Loucy (cell line): ENCODE results near the gene SIRPB2.
A peak's percentile ranks its signal among the peaks of the same experiment; 100 is the strongest.

ENCODE experiments used
- H2AFZ ChIP-seq: fragments of 200-600 bp; sonication (generic); 2 replicates; pipeline ENCODE4 v1.6.0; 2016; ENCODE audit warnings: antibody characterized with exemption, mild to moderate bottlenecking, low read length, moderate library complexity
- H3F3A ChIP-seq: fragments of 200-600 bp; 2 replicates; pipeline ENCODE4 v1.6.0; 2016; ENCODE audit warnings: antibody characterized with exemption, low read depth, mild to moderate bottlenecking
- H3K27me3 ChIP-seq: fragments of 200-600 bp; sonication (generic); 2 replicates; pipeline ENCODE4 v1.6.1; 2014; ENCODE audit warnings: low read length, mild to moderate bottlenecking; ENCODE audit not compliant: insufficient read depth, poor library complexity, severe bottlenecking
- H3K36me3 ChIP-seq: fragments of 200-600 bp; sonication (generic); 2 replicates; pipeline ENCODE4 v1.6.1; 2016; ENCODE audit warnings: low read length; ENCODE audit not compliant: insufficient read depth
- H3K4me1 ChIP-seq: fragments of 200-600 bp; sonication (generic); 2 replicates; pipeline ENCODE4 v1.5.1; 2014; ENCODE audit warnings: low read length, mild to moderate bottlenecking; ENCODE audit not compliant: insufficient read depth, poor library complexity, severe bottlenecking
- H3K4me2 ChIP-seq: fragments of 200-600 bp; sonication (generic); 2 replicates; pipeline ENCODE4 v1.6.0; 2014; ENCODE audit warnings: antibody characterized with exemption, low read length, low read depth, mild to moderate bottlenecking; ENCODE audit not compliant: poor library complexity, severe bottlenecking
- H3K4me3 ChIP-seq: fragments of 200-600 bp; sonication (generic); 2 replicates; pipeline ENCODE4 v1.5.1; 2014; ENCODE audit warnings: low read length, mild to moderate bottlenecking, mixed read lengths; ENCODE audit not compliant: poor library complexity, severe bottlenecking
- H3K79me2 ChIP-seq: fragments of 200-600 bp; sonication (generic); 2 replicates; pipeline ENCODE4 v1.6.1; 2014; ENCODE audit warnings: low read length; ENCODE audit not compliant: insufficient read depth
- H3K9ac ChIP-seq: fragments of 200-600 bp; sonication (generic); 2 replicates; pipeline ENCODE4 v1.6.0; 2014; ENCODE audit warnings: mild to moderate bottlenecking, low read depth, low read length, moderate library complexity; ENCODE audit not compliant: poor library complexity, severe bottlenecking
- H3K9me2 ChIP-seq: fragments of 200-600 bp; sonication (generic); replicated peaks from 2 replicates; pipeline ENCODE4 v1.6.1; 2016; ENCODE audit warnings: low read depth, low read length, mixed read lengths
- H3K9me3 ChIP-seq: fragments of 200-600 bp; sonication (generic); 2 replicates; pipeline ENCODE4 v1.6.1; 2014; ENCODE audit warnings: mild to moderate bottlenecking, antibody characterized with exemption, low read length, low read depth; ENCODE audit not compliant: insufficient read depth
- H4K20me1 ChIP-seq: fragments of 200-600 bp; sonication (generic); 2 replicates; pipeline ENCODE4 v1.6.0; 2014; ENCODE audit warnings: antibody characterized with exemption, low read length, mild to moderate bottlenecking; ENCODE audit not compliant: insufficient read depth, poor library complexity, severe bottlenecking
- CTCF ChIP-seq: fragments of 200-600 bp; sonication (generic); conservative IDR thresholded peaks from 2 replicates; pipeline ENCODE4 v1.5.1; 2014; ENCODE audit warnings: mild to moderate bottlenecking, antibody characterized with exemption, low read length
- EZH2phosphoT487 ChIP-seq: fragments of 200-600 bp; IDR thresholded peaks from 2 replicates; pipeline ENCODE4 v1.6.1; 2018; ENCODE audit warnings: antibody characterized with exemption, mild to moderate bottlenecking, moderate library complexity, borderline replicate concordance

Gene SIRPB2

GRCh38 chr20:1496930-1497329 lies 5.7 kb upstream of the SIRPB2 start:
- Histone ChIP-seq H3K4me3 (no peak overlapping the region), H2AFZ (no peak overlapping the region), H3K36me3 (no peaks in the 10 kb centered on the region), H3K9me3 (peaks cover 1% of the 10 kb centered on the region; the same call in 1 of the 2 replicates), H3K27me3 (peaks cover 13% of the 10 kb centered on the region), H4K20me1 (no peaks in the 10 kb centered on the region), H3K9me2 (no peaks in the 10 kb centered on the region), H3K9ac (no peak overlapping the region), H3K79me2 (no peaks in the 10 kb centered on the region), H3F3A (no peaks in the 10 kb centered on the region), H3K4me2 (no peak overlapping the region), H3K4me1 (peaks cover 26% of the 10 kb centered on the region)
- TF ChIP-seq CTCF (no peak), EZH2phosphoT487 (no peak)

- Histone ChIP-seq H3K9ac (no peak overlapping the region), H3K4me1 (peaks cover 37% of the 10 kb centered on the region), H3K9me2 (no peaks in the 10 kb centered on the region), H3K9me3 (no peaks in the 10 kb centered on the region), H3F3A (no peaks in the 10 kb centered on the region), H3K79me2 (no peaks in the 10 kb centered on the region), H3K4me2 (peak overlapping the region; percentile 16), H2AFZ (no peak overlapping the region), H3K36me3 (no peaks in the 10 kb centered on the region), H3K27me3 (no peaks in the 10 kb centered on the region), H3K4me3 (no peak overlapping the region), H4K20me1 (no peaks in the 10 kb centered on the region)
- TF ChIP-seq CTCF (no peak), EZH2phosphoT487 (no peak)
These were observed 3.2 kb upstream of the SIRPB2 start for GRCh38 chr20:1494436-1494835.

- Histone ChIP-seq H3K9ac (no peak overlapping the region), H3K9me2 (no peaks in the 10 kb centered on the region), H2AFZ (no peak overlapping the region), H3K4me3 (no peak overlapping the region), H3K27me3 (no peaks in the 10 kb centered on the region), H3K9me3 (no peaks in the 10 kb centered on the region), H3K4me2 (peak overlapping the region; percentile 16), H4K20me1 (no peaks in the 10 kb centered on the region), H3K79me2 (no peaks in the 10 kb centered on the region), H3F3A (no peaks in the 10 kb centered on the region), H3K4me1 (peaks cover 37% of the 10 kb centered on the region), H3K36me3 (no peaks in the 10 kb centered on the region)
- TF ChIP-seq CTCF (no peak), EZH2phosphoT487 (no peak)
These were observed 2.3 kb upstream of the SIRPB2 start for GRCh38 chr20:1493536-1493935.
